CD4-positive, alpha-beta T cell treated with Interferon gamma for 1 hour (primary cell): ENCODE results near the gene HCFC1.

ENCODE experiments used
- DNase-seq: peaks from one replicate; pipeline ENCODE4 v3.0.0-alpha.2; 2020

The HCFC1 gene

GRCh38 chrX:153956044-153956907, 15.3 kb downstream of the HCFC1 start:
- DNase-seq, result no peak

DNA sequence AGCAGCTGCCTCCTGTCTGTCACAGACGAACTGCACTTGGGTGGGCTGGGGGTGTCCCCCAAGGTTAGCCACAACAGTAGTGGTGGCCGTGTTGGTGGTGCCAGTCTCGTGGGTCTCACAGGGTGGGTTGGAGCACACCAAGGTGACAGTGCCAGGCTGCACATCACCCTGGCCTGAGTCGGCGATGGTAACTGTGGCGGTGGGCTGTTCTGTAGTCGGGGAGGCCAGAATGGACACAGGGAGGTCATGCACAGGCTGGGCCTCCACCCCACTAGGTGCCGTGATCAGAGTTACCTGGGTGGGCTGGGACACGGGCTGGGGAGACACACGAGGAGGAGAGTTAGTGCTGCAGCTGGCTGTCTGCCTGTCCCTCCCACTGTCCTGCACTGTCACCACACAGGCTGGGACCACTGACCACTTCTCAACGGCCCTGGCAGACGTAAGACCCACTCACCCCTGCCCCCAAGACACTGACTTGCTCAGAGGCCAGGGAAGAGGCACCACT, 16.3 kb downstream of the HCFC1 start:
- DNase-seq, result no peak

DNA sequence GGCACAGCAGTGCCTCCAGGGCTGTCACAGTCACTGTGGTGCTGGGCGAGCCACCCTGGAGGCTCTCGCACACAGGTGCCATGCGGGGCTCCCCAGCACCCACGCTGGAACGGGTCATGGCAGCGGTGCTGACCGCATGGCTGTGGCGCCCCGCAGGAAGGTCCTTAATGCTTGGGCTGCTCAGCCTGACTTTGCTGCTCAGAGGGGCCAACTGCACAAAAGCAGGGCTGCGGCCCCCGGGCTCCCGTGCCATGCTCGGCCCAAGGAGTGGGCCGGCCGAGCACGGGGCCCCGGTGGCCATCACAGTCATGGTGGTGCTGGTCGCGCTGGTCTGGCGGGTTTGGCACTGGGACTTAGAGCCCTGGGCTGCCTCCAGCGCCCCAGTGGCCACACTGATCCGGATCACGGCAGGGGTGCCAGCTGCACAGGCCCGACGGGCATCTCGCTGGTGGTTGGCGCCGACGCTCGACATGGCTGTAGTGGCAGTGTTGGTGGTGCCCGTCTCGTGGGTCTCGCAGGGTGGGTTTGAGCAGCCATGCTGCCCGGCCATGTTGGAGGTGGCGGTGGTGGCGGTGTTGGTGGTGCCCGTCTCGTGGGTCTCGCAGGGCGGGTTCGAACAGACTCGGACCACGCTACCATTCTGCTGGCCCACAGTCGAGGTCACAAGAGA, 16.9 kb downstream of the HCFC1 start:
- DNase-seq, result no peak

DNA sequence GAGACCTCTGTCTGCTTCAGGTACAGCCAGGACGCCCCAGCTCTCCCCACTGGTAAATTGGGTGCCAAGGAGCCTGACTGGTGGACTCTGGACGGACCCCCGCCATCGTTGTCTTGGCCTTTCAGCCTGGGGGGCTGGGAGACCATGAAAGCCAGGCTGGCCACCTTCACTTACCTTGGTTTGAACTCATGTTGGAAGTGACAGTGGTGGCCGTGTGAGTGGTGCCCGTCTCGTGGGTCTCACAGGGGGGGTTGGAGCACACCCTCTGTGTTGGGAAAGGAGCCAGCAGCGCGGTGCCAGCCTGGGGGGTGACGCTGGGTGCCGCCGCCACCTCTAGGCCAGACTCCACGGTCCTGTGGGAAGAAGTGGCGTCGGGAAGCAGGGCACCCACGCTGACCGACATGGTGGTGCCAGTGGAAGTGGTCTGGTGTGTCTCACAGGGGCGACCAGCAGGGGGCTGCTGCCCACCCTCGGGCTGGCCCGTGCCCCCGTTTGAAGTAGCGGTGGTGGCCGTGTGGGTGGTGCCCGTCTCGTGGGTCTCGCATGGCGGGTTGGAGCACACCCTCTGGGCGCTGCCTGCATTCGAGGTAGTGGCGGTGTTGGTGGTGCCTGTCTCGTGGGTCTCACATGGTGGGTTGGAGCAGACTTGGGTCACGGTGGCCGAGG, 17.6 kb downstream of the HCFC1 start:
- no peak for DNase-seq

- DNase-seq, result peak; percentile 73
Measured at GRCh38 chrX:153953342-153953830, 18.2 kb downstream of the HCFC1 start.

DNA sequence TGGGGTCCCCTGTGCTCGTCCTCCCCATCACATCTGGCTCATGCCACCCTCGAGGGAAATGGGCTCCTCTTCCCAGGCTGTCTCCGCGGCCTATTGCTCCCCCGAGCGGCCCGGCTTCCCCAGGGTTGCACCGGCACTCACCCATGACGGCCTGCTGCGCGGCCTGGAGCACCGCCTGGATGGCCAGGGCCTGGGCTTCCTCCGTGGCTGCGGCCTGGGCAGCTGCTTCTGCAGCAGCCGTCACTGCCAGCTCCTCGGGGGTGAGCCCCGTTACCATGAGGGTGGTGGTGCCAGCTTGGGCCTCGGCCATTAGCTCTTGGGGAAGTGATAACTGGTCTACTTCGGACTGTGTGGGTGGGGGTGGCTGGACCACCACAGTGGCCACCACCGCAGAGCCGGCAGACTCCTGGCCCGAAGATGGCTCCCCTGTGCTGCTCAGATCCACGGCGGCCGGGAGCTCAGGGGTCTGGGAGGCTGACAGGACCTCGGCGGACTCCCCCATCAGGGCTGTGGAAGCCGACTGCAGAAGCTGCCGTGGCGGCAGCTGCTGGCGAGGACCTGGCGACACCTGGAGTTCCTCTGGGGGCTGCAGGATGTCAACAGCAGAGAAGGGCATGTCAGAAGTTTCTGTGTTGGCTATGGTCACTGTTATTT, 19.1 kb downstream of the HCFC1 start:
- DNase-seq, result no peak

- no peak for DNase-seq
Measured at GRCh38 chrX:153951683-153952372, 19.8 kb downstream of the HCFC1 start.

DNA sequence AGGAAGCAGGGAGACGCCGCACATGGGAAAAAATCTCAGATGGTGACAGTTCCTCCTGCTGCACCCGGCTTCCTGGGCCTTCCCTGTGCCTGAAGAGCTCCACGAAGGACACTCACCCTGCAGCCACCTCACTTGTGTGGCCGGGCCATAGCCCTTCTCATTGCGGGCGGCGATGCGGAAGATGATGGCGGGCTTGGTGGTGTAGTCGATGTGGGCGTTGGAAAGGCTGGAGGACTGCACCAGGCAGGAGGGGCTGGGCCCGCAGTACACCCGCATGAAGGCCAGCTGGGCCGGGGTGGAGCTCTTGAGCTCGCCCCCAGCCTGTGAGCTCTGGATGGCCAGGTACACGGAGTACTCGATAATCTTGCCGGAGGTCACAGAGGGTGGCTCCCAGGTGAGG, 21.5 kb downstream of the HCFC1 start:
- DNase-seq, result no peak

DNA sequence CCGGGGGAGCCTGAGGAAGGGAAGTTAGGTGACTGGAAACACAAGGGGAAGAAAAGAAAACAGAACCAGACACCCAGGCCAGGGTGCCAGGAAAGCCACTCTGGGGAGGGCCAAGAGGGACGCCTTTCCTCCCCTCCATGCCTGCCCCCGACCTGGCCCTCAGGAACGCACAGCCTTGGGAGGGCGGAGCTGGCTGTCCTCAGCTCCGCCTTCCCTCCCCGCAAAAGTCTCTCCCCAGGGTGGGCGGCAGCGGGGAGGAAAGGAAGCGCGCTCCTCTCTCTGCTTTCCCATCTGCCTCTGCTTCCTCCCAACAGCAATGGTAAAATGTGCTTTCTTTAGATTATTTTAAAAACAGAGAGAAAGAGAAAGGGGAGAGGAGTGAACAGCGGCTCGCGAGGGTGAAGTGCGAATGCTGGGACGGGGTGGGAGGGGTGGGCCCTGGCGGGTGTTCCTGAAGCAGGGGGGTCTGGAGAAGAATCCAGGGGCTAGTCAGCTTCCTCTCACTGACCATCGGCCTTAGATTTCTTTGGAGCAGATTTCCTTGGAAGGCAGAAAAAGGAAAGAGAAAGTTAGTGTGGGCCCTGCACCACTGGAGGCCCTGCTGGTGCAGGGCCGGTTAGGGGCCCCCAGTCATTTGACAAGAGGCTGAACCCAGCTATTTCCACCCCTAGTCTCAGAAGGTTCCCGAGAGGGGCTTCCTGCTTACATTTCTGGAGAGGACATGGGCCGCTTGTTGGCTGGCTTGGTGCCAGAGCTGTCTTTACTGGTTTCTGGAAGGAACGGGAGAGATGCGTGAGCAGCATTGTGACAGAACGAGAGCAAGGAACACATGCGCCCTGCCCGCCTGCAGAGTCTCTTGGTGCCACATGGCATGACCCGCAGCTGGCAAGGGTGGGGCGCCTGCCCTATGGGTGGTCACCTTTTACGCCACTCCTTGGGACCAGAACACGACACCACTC, 22.5 kb downstream of the HCFC1 start:
- DNase-seq, result no peak

DNA sequence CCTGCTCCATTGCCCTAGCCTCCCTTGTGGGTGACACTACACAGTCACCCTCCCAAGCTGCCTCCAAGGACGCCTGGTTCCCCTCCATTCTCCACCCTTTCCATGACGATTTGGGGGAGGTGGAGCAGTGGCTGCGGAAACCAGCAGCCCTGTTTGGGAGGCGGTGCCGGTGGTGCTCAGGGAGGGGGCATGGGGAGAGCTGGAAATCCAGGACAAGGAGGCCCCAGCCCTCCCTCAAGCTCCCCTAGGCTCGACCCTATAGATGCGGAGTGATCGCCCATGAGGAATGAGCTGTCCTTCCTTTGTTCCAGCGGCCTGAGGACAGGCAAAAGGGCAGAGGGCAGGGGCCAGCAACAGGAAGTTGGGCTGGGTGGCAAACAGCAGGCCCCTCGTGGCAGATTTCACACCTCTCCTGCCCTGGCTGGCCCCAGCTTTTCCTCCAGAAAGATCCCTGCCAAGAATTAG, 23.6 kb downstream of the HCFC1 start:
- no peak for DNase-seq

DNA sequence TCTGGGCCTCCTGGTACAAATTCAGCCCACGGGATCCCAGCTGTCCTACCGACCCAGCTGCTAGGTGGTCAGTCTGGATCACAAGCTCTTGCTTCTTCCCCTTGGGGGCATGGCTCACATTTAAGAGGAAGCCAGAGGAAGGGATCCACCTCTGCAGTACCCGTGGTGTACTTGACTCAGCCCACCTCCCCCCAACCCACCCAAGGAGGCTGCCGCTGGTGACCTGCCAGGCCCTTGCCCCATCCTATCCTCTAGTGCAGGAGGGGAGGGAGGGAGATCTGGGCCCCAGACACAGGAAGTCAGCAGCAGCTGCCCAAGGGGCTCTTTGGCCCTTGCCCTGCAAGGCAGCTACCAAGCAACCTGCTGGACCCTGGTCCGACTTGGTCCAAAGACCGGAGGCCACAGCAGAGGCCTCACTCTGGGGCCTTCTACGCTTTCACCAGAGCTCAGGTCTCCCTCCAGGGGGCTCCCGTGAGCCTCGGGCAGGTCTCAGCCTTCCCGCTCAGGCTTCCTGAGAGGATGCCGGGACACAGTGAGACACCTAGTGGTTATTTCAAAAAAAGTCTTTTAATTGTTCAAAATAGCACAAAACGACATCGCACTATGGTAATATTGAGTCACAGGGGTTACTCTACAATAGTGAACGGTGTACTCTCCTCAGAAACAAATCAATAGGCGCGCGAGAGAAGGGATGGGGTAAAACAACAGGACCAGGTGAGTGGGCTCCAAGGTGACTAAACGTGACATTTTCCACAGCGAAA, 24.4 kb downstream of the HCFC1 start:
- DNase-seq, result peak; percentile 81

DNA sequence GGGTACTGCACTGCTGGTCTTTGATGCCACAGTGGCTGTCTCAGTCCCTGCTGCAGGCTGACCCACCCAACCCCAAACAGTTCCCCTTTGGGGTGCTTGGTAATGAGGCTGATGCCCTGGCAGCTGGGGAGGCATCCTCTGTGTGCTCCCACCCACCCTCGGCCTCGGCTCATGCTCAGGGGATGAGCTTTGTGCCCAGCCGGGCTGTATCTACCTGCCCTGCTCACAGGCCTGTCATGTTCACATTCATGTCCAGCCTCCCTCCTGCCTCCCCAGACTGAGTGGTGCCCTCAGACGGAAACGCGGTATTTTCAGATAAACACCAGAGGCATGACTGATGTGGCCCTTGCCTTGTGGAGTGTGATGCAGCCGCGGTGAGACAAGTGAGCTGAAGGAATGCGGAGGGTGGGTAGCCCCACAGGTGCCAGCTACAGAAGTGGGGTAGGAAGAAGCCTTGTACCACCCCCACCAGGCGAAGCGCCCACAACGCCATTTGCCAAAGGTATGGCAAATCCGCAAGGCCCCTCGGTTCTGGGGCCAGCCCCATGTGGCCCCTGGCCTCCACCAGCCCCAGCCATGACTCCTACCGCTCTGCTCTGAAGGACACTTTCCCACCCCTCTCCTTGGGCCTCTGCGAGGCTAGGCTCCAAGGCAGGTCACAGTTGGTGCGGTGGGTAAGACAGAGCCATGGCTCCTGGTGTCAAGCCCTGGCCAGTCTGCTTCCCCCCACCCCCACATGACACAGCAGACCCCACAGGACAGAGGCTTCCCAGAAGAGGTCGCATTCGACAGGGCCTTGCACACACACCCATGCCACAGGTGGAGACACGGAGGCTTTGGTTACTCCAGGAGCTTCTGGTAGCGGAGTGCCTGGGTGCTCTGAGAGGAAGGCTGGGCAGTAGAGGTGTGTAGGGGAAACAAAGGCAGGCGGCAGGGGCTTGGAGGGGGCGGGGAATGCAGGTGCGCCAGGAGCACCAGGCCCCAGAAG, 25.4 kb downstream of the HCFC1 start:
- no peak for DNase-seq

DNA sequence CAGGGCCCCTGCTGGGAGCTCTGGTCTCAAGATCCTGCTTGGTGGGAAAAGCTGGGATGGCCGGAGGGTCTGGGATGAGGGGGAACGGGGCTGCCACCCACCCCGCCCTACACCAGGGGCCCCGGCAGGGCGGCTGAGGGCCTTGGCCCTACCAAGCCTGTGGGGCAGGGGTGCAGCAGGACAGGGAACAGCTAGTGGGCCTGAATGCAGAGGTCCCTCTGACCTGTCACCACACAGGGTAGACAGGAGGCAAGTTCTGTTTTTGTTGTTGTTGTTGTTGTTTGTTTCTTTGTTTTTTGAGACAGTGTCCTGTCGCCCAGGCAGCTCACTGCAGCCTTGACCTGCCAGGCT, 26.8 kb downstream of the HCFC1 start:
- no peak for DNase-seq

DNA sequence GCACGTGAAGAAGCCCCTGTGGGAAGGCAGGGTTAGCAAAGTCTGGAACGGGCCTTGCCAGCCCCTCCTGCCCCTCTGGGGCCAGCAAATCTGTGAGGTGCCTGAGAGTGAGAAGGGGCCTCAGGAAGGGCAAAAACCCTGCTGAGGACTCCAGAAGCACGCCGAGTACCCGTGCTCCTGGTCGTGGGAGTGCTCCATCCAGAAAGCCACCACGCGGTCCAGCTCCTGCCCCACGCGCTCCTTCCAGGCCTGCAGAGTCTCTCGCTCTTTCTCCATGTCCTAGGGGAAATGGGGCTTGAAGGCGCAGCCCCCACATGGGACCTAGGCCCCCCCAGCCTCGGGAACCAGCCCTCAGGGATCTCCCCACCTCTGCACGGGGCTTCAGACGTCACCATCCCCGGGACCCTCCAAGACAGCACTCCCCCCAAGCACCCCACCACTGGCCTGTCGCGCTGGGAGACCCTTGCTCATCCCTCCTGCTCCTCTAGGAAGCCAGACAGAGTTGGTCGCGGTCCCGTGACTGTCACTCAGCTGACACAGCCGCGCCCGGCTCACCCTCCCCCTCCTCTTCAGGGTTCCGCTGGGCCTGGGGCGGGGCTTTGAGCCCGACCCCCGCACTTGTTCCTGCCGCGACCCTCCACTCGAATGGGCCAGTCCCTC, 27.3 kb downstream of the HCFC1 start, which contains the start of gene RENBP:
Gene RENBP (minus strand): TSS at position 504 of the 660 bp plus-strand sequence. CDS start 33 bp downstream, at position 471.
- DNase-seq, result peak; percentile 43

- no peak for DNase-seq
Measured at GRCh38 chrX:153941336-153942252, 30.0 kb downstream of the HCFC1 start.

GRCh38 chrX:153939573-153939972, 32.0 kb downstream of the HCFC1 start:
- DNase-seq, result no peak

DNA sequence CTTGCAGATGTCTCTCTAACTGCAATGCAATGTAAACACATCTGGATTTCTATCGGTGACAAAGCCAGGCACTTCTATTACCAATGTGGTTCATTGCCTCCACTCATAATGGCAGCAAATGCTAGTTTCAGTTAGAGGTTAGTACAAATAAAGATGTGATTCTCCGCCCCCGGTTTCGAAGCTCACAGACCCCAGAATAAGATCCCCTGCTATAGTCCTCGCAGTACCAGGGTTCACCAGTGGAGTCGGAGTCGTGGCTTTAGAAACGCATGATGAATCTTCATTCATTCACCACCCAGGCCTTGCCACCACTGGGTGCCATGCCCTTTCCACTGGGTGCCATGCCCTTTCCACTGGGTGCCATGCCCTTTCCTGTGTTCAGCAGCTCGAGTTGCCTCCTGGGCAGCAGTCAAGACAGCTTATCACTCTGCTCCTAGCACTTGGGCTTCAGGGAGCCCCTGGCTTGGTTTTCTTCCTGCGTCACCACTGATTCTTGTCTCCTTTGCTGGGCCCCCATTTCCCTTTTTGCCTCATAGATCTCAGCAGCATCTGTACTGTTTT, 33.3 kb downstream of the HCFC1 start:
- DNase-seq, result no peak
